ENCODE measurements around the gene ATP6V0E1. TPM values are rescaled to one million over a fixed set of nuclear protein-coding genes. Genes with fewer than 3 reads are reported as not detected.

ATP6V0E1 gene
- total RNA-seq, 2 experiments from 2014 or later: 110 to 144 TPM

DNA sequence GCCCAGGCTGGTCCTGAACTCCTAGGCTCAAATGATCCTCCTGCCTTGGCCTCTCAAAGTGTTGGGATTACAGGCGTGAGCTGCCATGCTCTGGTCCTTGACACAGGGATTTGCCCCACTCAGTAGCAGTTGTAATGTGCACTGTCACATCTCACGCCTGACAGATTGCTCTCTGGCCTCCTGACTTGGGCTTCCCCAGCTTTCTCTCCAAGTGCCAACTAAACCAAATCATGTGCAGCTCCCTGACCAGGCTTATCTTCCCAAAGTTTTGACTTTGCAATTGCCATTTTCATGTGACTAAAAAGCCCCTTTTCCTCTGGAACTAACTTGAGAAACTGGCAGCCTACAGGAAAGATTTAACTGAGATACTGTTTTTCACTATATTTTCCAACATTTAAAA lies 13.7 kb upstream of the ATP6V0E1 start:
- Mint-ChIP-seq H3K4me3 (no peak overlapping the region), H3K36me3 (peaks cover 12% of the 10 kb centered on the region), H3K27ac (no peak overlapping the region), H3K9me3 (ENCODE audit: low read depth) (no peaks in the 10 kb centered on the region), H3K4me1 (no peaks in the 10 kb centered on the region), H3K27me3 (no peaks in the 10 kb centered on the region)
- DNase-seq: no peak
- ATAC-seq: no peak
- CTCF ChIA-PET: interaction anchor here (2.1 kb wide), 1 partner anchor 11 kb away, joined by 10 read pairs; the partner anchor contains the start of gene RPL26L1

DNA sequence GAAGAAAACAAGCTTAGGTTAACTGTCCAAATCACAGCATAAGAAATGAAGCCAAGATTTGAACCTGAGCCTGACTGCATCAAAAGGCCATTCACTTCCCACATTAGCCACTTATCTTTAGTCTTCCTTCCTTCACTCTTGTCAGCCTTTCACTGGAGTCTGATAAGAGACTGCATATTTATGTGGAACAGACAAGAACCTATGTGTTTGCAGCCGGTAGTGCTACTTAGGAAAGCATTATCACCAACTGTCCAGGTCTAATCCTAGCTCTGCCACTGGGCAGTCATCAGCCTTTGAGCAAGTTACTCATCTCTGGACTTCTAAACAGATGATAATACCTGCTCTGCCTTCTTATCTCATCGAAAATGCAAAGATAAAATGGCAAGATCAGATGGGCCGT lies 12.1 kb upstream of the ATP6V0E1 start:
- Mint-ChIP-seq H3K4me1 (no peaks in the 10 kb centered on the region), H3K27me3 (peaks cover 4% of the 10 kb centered on the region), H3K36me3 (peaks cover 12% of the 10 kb centered on the region), H3K9me3 (ENCODE audit: low read depth) (no peaks in the 10 kb centered on the region), H3K27ac (no peak overlapping the region), H3K4me3 (no peak overlapping the region)
- ATAC-seq: no peak
- CTCF ChIA-PET: interaction anchor here (0.8 to 1.7 kb wide), 2 partner anchors 11 to 265 kb away, joined by 3 to 4 read pairs; no protein-coding TSS in a partner anchor
- DNase-seq: no peak

DNA sequence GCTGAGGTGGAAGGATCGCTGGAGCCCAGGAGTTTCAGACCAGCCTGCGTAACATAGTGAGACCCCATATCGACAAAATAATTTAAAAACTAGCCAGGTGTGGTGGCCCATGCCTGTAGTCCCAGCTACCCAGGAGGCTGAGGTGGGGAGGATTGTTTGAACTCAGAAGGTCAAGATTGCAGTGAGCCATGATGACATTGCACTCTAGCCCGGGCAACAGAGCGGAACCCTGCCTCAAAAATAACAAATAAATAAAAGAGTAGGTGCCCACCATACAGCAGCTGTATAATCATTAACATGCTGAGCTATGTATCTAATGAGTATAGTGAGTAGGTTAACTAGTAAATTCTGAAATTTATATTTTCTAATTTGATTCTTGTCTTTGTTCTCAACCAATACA lies 11.0 kb upstream of the ATP6V0E1 start:
- DNase-seq: no peak
- Mint-ChIP-seq H3K4me3 (no peak overlapping the region), H3K9me3 (ENCODE audit: low read depth) (no peaks in the 10 kb centered on the region), H3K4me1 (no peaks in the 10 kb centered on the region), H3K27me3 (peaks cover 7% of the 10 kb centered on the region), H3K36me3 (peaks cover 12% of the 10 kb centered on the region), H3K27ac (no peak overlapping the region)
- ATAC-seq: no peak
- CTCF ChIA-PET: interaction anchor here (0.8 to 1.7 kb wide), 6 partner anchors 9 to 275 kb away, joined by 3 to 6 read pairs (median 4); partner anchors contain the start of genes ATP6V0E1, BNIP1 and RPL26L1

DNA sequence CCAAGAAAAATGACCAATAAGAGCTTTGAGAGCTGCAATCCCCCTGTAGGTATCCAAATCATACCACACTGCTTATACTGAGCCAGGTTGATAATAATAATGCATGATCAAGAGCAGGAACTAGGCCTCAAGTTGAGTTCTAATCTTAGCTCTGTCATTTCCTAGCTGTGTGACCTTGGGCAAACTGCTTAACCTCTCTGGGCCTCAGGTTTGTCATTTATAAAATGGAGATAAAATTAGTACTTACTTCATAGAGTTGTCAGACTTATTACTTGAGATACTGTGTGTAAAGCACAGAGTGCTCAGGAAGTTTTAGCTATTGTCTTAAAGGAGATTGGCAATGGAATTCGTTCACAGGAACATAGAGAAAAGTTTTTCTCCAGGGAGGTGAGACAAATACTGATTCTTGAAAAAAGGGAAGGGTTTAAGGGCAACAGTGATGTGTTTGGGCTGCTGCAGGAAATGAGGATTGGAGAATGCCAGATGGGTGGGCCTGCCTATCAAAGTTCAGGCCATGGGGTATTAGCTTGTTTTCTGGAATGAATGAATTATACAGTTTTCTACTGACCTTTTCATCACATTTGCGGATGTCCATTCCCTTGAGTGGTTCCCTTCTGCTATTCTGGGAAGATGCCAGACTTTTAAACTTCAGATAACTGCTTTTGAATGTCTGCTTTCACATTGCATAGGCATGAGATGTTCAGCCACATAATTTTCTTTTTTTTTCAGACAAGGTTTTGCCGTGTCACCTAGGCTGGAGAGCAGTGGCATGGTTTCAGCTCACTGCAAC lies 10.2 kb upstream of the ATP6V0E1 start:
- CTCF ChIA-PET: interaction anchor here (0.8 to 1.7 kb wide), 6 partner anchors 8 to 276 kb away, joined by 3 to 6 read pairs (median 4); partner anchors contain the start of genes ATP6V0E1, BNIP1 and RPL26L1
- H3K27ac Mint-ChIP-seq: no peak overlapping the region
- H3K4me1 Mint-ChIP-seq: peaks cover 1% of the 10 kb centered on the region
- no peak overlapping the region for H3K4me3 Mint-ChIP-seq
- peaks cover 9% of the 10 kb centered on the region for H3K36me3 Mint-ChIP-seq
- no peak for DNase-seq
- no peaks in the 10 kb centered on the region for H3K9me3 Mint-ChIP-seq (ENCODE audit: low read depth)
- no peak for ATAC-seq
- H3K27me3 Mint-ChIP-seq: peaks cover 7% of the 10 kb centered on the region

DNA sequence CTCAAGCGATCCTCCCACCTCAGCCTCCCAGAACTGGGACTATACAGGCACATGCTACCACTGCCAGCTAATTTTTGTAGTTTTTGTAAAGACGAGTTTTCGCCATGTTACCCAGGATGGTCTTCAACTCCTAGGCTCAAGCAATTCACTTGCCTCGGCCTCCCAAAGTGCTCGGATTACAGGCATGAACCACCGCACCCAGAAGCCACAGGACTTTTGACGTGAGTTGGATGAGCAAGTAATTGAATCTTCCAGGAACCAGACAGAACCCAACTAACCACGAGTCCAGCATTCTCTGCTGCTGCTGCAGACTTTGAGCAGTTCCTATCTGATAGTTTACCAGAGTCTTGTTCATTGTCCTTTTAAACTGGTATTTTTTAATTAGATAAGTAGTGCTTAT lies 9.6 kb upstream of the ATP6V0E1 start:
- Mint-ChIP-seq H3K9me3 (ENCODE audit: low read depth) (no peaks in the 10 kb centered on the region), H3K27me3 (peaks cover 7% of the 10 kb centered on the region), H3K27ac (no peak overlapping the region), H3K4me1 (peaks cover 5% of the 10 kb centered on the region), H3K4me3 (no peak overlapping the region), H3K36me3 (peaks cover 6% of the 10 kb centered on the region)
- CTCF ChIA-PET: interaction anchor here (1.3 kb wide), 1 partner anchor 276 kb away, joined by 5 read pairs; no protein-coding TSS in a partner anchor
- DNase-seq (no peak), ATAC-seq (no peak)

DNA sequence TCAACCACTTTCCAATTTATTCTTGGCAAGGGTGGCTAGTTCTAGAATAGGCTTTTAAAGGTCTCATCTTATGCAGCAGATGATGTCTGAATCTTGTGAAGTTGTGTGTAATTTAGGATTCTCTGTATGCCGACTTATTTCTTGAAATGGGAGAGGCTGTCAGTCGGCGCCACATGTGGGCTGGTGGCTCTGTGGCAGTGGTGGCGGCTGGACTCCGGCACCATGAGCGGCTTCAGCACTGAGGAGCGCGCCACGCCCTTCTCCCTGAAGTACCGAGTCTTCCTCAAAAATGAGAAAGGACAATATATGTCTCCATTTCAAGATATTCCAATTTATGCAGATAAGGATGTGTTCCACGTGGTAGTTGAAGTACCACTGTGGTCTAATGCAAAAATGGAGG lies 8.3 kb upstream of the ATP6V0E1 start:
- DNase-seq (no peak), ATAC-seq (no peak)
- H3K27me3 Mint-ChIP-seq: peaks cover 7% of the 10 kb centered on the region
- H3K4me3 Mint-ChIP-seq: no peak overlapping the region
- H3K9me3 Mint-ChIP-seq (ENCODE audit: low read depth): no peaks in the 10 kb centered on the region
- peaks cover 5% of the 10 kb centered on the region for H3K4me1 Mint-ChIP-seq
- CTCF ChIA-PET: no interaction called here
- H3K36me3 Mint-ChIP-seq: no peaks in the 10 kb centered on the region
- H3K27ac Mint-ChIP-seq: no peak overlapping the region

DNA sequence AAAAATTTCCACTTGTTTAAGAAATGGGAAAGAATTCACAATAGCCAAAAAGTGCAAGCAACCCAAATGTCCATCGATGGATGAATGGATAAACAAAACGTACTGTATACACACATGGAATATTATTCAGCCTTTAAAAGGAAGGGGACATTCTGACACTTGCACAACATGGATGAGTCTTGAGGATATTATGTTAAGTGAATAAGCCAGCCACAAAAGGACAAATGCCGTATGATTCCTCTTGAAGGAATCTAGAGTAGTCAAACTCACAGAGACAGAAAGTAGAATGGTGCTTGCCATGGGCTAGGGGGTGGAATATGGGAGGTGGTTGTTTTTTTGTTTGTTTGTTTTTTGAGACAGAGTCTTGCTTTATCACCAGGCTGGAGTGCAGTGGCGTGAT lies 3.8 kb upstream of the ATP6V0E1 start:
- H3K27me3 Mint-ChIP-seq: peaks cover 7% of the 10 kb centered on the region
- peaks cover 14% of the 10 kb centered on the region for H3K4me1 Mint-ChIP-seq
- DNase-seq (no peak), ATAC-seq (no peak)
- CTCF ChIA-PET: interaction anchor here (0.8 to 4.4 kb wide), 5 partner anchors 15 to 220 kb away, joined by 3 to 14 read pairs (median 4); partner anchors contain the start of genes BNIP1 and RPL26L1
- H3K4me3 Mint-ChIP-seq: no peak overlapping the region
- H3K27ac Mint-ChIP-seq: no peak overlapping the region
- H3K9me3 Mint-ChIP-seq (ENCODE audit: low read depth): no peaks in the 10 kb centered on the region
- H3K36me3 Mint-ChIP-seq: peaks cover 4% of the 10 kb centered on the region

DNA sequence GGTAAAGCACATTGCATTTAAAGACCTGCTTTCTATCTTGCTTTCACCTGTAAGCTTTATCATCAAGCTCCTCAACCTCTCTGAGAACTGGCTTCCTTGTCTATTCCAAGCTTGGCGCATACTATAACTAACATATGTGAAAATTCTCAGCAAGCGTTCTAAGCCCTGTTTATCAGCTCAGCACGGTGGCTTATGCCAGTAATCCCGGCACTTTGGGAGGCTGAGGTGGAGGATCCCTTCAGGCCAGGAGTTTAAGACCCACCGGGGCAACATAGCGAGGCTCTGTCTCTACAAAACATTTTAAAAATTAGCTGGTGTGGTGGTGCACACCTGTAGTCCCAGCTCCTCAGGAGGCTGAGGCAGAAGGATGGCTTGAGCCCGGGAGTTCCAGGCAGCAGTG lies 1.6 kb upstream of the ATP6V0E1 start:
- no peaks in the 10 kb centered on the region for H3K9me3 Mint-ChIP-seq (ENCODE audit: low read depth)
- ATAC-seq: no peak
- CTCF ChIA-PET: interaction anchor here (1.0 to 4.4 kb wide), 7 partner anchors 9 to 267 kb away, joined by 3 to 28 read pairs (median 3); partner anchors contain the start of genes BNIP1 and RPL26L1

DNA sequence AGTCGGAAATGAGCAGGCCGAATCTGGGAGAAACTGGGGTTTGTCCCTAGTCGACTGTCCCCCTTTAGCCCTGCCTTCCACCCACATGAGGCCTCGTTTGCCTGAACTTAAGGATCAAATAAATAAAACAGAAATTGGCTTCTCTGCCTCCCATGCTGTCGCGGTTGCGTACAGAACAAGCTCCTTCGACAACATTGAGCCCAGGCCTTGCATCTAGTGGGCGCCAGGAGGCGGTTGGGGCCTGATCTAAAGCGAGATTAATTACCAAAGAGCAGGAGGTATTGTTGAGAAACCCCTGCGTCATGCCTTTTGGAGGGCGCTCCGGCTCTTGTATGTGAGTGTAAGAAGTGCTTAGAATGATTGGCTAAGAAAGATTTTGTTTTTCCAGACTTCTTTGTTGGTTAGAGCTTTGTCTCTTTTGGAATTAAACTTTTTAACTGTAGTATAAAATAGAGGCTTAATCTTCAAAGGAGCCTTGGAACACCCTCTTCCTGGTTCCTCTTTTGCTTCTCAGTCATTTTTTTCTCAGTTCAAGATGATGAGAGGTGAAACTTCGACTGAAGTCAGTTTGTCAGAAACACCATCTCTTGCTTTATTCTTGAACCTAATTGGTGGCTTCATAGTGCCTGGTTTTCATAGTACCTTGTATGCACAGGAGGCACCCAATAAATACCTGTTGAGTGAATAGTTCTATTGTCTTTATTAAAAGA lies 828 bp downstream of the ATP6V0E1 start:
- H3K27me3 Mint-ChIP-seq: no peaks in the 10 kb centered on the region
- peaks cover 30% of the 10 kb centered on the region for H3K36me3 Mint-ChIP-seq
- peak overlapping the region; percentile 99 for H3K27ac Mint-ChIP-seq
- no peaks in the 10 kb centered on the region for H3K9me3 Mint-ChIP-seq (ENCODE audit: low read depth)
- CTCF ChIA-PET: interaction anchor here (0.7 to 2.8 kb wide), 24 partner anchors 10 to 347 kb away, joined by 3 to 28 read pairs (median 5); partner anchors contain the start of genes BNIP1 and RPL26L1
- peaks cover 24% of the 10 kb centered on the region for H3K4me1 Mint-ChIP-seq
- DNase-seq (peak; percentile 88), ATAC-seq (peak; percentile 73)
- peak overlapping the region; percentile 94 for H3K4me3 Mint-ChIP-seq

More for the DNA sequence above, 1.6 kb upstream of the ATP6V0E1 start:
- Mint-ChIP-seq H3K36me3 (peaks cover 18% of the 10 kb centered on the region), H3K4me1 (peaks cover 24% of the 10 kb centered on the region), H3K27ac (no peak overlapping the region), H3K27me3 (no peaks in the 10 kb centered on the region), H3K4me3 (no peak overlapping the region)
- DNase-seq: no peak

DNA sequence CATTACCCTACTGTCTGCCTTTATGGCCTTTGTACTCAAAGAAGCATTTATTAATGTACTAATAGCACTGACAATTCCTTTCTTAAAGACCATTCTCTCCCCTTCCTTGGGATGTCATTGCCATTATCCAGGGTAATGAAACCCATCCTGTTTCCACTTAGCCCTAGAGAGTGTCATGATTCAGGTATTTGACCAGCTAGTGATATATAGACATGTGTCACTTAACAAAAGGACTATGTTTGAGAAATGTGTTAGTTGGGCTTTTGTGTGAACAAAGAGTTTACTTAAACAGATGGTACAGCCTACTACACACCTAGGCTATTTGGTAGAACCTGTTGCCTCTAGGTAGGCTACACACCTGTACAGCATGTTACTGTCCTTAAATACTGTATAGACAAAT lies 2.0 kb downstream of the ATP6V0E1 start:
- H3K4me3 Mint-ChIP-seq: peak overlapping the region; percentile 94
- peaks cover 24% of the 10 kb centered on the region for H3K4me1 Mint-ChIP-seq
- DNase-seq: no peak
- H3K27ac Mint-ChIP-seq: peak overlapping the region; percentile 69
- ATAC-seq: no peak
- CTCF ChIA-PET: interaction anchor here (1.4 to 2.3 kb wide), 4 partner anchors 9 to 72 kb away, joined by 4 to 14 read pairs (median 6); no protein-coding TSS in a partner anchor
- H3K27me3 Mint-ChIP-seq: no peaks in the 10 kb centered on the region
- no peaks in the 10 kb centered on the region for H3K9me3 Mint-ChIP-seq (ENCODE audit: low read depth)
- peaks cover 30% of the 10 kb centered on the region for H3K36me3 Mint-ChIP-seq

DNA sequence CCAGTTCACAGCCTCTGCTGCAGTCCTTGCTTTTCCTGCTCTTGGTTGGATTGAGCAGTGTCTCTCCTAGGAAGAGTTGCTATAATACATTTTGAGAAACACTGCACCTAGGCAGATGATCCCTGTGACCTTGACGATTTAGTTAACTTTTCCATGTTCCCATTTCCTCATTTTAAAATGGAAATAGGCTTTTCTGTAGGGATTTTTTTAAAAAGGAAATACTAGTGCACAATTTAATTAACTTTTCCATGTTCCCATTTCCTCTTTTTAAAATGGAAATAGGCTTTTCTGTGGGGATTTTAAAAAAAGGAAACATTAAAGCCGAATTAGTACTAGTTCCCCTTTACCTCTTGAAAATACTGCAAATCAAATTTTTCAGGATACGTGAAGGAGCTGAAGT lies 4.7 kb downstream of the ATP6V0E1 start:
- Mint-ChIP-seq H3K27me3 (no peaks in the 10 kb centered on the region), H3K27ac (no peak overlapping the region), H3K9me3 (ENCODE audit: low read depth) (no peaks in the 10 kb centered on the region), H3K4me1 (peaks cover 35% of the 10 kb centered on the region), H3K4me3 (no peak overlapping the region), H3K36me3 (peaks cover 43% of the 10 kb centered on the region)
- DNase-seq: no peak
- no peak for ATAC-seq
- CTCF ChIA-PET: no interaction called here

DNA sequence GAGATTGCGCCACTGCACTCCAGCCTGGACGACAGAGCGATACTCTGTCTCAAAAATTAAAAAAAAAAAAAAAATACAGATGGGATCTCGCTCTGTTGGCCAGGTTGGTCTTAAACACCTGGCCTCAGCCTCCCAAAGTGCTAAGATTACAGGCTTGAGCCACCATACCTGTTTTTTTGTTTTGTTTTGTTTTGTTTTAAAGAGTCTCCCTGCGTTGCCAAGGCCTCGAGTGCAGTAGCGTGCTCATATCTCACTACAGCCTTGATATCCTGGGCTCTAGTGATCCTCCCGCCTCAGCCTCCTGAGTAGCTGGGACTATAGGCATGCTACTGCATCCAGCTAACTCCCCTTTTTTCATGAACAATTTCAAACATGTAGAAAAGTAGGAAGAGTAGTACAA lies 7.2 kb downstream of the ATP6V0E1 start:
- ATAC-seq: no peak
- no peak overlapping the region for H3K27ac Mint-ChIP-seq
- no peaks in the 10 kb centered on the region for H3K27me3 Mint-ChIP-seq
- H3K4me1 Mint-ChIP-seq: peaks cover 28% of the 10 kb centered on the region
- DNase-seq: no peak
- no peaks in the 10 kb centered on the region for H3K9me3 Mint-ChIP-seq (ENCODE audit: low read depth)
- no peak overlapping the region for H3K4me3 Mint-ChIP-seq
- H3K36me3 Mint-ChIP-seq: peaks cover 45% of the 10 kb centered on the region
- CTCF ChIA-PET: no interaction called here

DNA sequence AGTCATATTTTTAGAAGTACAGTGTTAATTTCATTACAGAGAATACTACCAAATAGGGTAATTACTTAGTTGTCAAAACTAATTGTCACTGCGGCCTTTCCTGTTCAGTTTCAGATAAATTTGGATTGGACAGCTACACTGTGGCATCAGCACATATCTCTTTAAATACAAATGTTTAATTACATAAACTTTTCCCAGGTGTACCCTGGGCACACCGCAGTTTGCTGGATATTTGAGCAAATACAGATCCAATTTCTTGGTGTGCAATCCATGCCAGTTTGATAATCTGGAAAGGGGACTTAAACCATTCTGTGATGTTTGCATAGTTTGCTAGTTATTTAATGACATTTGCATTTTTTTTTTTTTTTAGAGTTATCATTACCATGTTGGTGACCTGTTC lies 10.8 kb downstream of the ATP6V0E1 start:
- Mint-ChIP-seq H3K36me3 (peaks cover 37% of the 10 kb centered on the region), H3K4me1 (peaks cover 24% of the 10 kb centered on the region), H3K9me3 (ENCODE audit: low read depth) (no peaks in the 10 kb centered on the region), H3K27ac (no peak overlapping the region), H3K4me3 (no peak overlapping the region), H3K27me3 (no peaks in the 10 kb centered on the region)
- DNase-seq: no peak
- ATAC-seq: no peak
- CTCF ChIA-PET: interaction anchor here (0.9 to 3.1 kb wide), 7 partner anchors 9 to 337 kb away, joined by 3 to 11 read pairs (median 3); partner anchors contain the start of genes ATP6V0E1 and BNIP1
